ENCODE data around the gene KRTCAP2. TPM values are rescaled to one million over a fixed set of nuclear protein-coding genes. Genes with fewer than 3 reads are reported as not detected.

The KRTCAP2 gene
- polyA plus RNA-seq, 3 donors = 157 to 256 (median 247) TPM

GRCh38 chr1:155123801-155124200 lies 49.3 kb downstream of the KRTCAP2 start:
- Histone ChIP-seq H3K27ac (ENCODE audit: low read depth in 1 of 2, low read length in 2 of 2) (no peak overlapping the region), H2AFZ (ENCODE audit: insufficient read depth, low read depth, low read length, poor library complexity, severe bottlenecking) (no peak overlapping the region), H3K36me3 (replicated peaks in 1 of 2; ENCODE audit: control insufficient read depth in 1 of 2, insufficient read depth in 2 of 2, low read length in 2 of 2) (no peaks in the 10 kb centered on the region), H3K4me1 (ENCODE audit: control insufficient read depth in 1 of 2, insufficient read depth in 2 of 2, low read length in 2 of 2) (peaks cover 21 to 24% of the 10 kb centered on the region in 2 donors), H3K4me3 (replicated peaks in 1 of 3; ENCODE audit: low read depth in 2 of 3, low read length in 3 of 3) (no peak overlapping the region), H3K9me3 (replicated peaks in 1 of 2; ENCODE audit: control insufficient read depth in 1 of 2, insufficient read depth in 1 of 2, low read length in 2 of 2) (peaks cover 0 to 10% of the 10 kb centered on the region in 2 donors), H3K4me2 (replicated peaks; ENCODE audit: extremely low read depth, low read length, poor library complexity, severe bottlenecking) (no peak overlapping the region), H3K9ac (ENCODE audit: insufficient read depth, low read length, poor library complexity, severe bottlenecking) (no peak overlapping the region), H3K27me3 (ENCODE audit: control insufficient read depth in 2 of 2, insufficient read depth in 2 of 2, low read length in 2 of 2) (peaks cover 29 to 48% of the 10 kb centered on the region in 2 donors), H3K79me2 (ENCODE audit: insufficient read depth, low read length) (no peaks in the 10 kb centered on the region), H4K20me1 (ENCODE audit: insufficient read depth, low read length) (no peaks in the 10 kb centered on the region)
- no CpG with 5 or more reads among the region's 4 CpGs for WGBS (ENCODE audit: insufficient coverage)
- H3K4me1 Mint-ChIP-seq = peaks cover 22% of the 10 kb centered on the region
- intact Hi-C loops (cut with micrococcal nuclease) = no loop called here
- H3K4me3 Mint-ChIP-seq = no peak overlapping the region
- TF ChIP-seq, protein P1, sequence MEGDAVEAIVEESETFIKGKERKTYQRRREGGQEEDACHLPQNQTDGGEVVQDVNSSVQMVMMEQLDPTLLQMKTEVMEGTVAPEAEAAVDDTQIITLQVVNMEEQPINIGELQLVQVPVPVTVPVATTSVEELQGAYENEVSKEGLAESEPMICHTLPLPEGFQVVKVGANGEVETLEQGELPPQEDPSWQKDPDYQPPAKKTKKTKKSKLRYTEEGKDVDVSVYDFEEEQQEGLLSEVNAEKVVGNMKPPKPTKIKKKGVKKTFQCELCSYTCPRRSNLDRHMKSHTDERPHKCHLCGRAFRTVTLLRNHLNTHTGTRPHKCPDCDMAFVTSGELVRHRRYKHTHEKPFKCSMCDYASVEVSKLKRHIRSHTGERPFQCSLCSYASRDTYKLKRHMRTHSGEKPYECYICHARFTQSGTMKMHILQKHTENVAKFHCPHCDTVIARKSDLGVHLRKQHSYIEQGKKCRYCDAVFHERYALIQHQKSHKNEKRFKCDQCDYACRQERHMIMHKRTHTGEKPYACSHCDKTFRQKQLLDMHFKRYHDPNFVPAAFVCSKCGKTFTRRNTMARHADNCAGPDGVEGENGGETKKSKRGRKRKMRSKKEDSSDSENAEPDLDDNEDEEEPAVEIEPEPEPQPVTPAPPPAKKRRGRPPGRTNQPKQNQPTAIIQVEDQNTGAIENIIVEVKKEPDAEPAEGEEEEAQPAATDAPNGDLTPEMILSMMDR (IDR thresholded peaks at IDR 0.05) = no peak
- no peak for DNase-seq
- no peak overlapping the region for H3K27ac Mint-ChIP-seq
- peaks cover 5 to 17% of the 10 kb centered on the region in 2 donors for H3K36me3 Mint-ChIP-seq
- peaks cover 0 to 17% (median 9%) of the 10 kb centered on the region in 7 donors for H3K9me3 Mint-ChIP-seq
- peaks cover 44 to 75% (median 57%) of the 10 kb centered on the region in 3 donors for H3K27me3 Mint-ChIP-seq (ENCODE audit: low read depth in 3 of 3)

- Mint-ChIP-seq H3K4me3 (no peak overlapping the region), H3K36me3 (peaks cover 3 to 6% of the 10 kb centered on the region in 2 donors), H3K27me3 (ENCODE audit: low read depth in 3 of 3) (peaks cover 30 to 65% (median 42%) of the 10 kb centered on the region in 3 donors), H3K9me3 (peaks cover 0 to 13% (median 6%) of the 10 kb centered on the region in 7 donors), H3K27ac (no peak overlapping the region), H3K4me1 (peaks cover 9% of the 10 kb centered on the region)
- Histone ChIP-seq H3K79me2 (ENCODE audit: insufficient read depth, low read length) (no peaks in the 10 kb centered on the region), H3K4me3 (replicated peaks in 1 of 3; ENCODE audit: low read depth in 2 of 3, low read length in 3 of 3) (no peak overlapping the region), H2AFZ (ENCODE audit: insufficient read depth, low read depth, low read length, poor library complexity, severe bottlenecking) (no peak overlapping the region), H3K27me3 (ENCODE audit: control insufficient read depth in 2 of 2, insufficient read depth in 2 of 2, low read length in 2 of 2) (peaks cover 18 to 34% of the 10 kb centered on the region in 2 donors), H3K4me1 (ENCODE audit: control insufficient read depth in 1 of 2, insufficient read depth in 2 of 2, low read length in 2 of 2) (peaks cover 8 to 10% of the 10 kb centered on the region in 2 donors), H3K27ac (ENCODE audit: low read depth in 1 of 2, low read length in 2 of 2) (no peak overlapping the region), H3K36me3 (replicated peaks in 1 of 2; ENCODE audit: control insufficient read depth in 1 of 2, insufficient read depth in 2 of 2, low read length in 2 of 2) (no peaks in the 10 kb centered on the region), H3K9ac (ENCODE audit: insufficient read depth, low read length, poor library complexity, severe bottlenecking) (no peak overlapping the region), H3K4me2 (replicated peaks; ENCODE audit: extremely low read depth, low read length, poor library complexity, severe bottlenecking) (no peak overlapping the region), H3K9me3 (replicated peaks in 1 of 2; ENCODE audit: control insufficient read depth in 1 of 2, insufficient read depth in 1 of 2, low read length in 2 of 2) (peaks cover 0 to 4% of the 10 kb centered on the region in 2 donors), H4K20me1 (ENCODE audit: insufficient read depth, low read length) (no peaks in the 10 kb centered on the region)
- intact Hi-C loops (cut with micrococcal nuclease) = no loop called here
- DNase-seq = no peak
- TF ChIP-seq, protein P1 (IDR thresholded peaks at IDR 0.05) = no peak
- 80% methylated on average over 1 of the region's 2 CpGs for WGBS (ENCODE audit: insufficient coverage)
These were observed 50.8 kb downstream of the KRTCAP2 start for GRCh38 chr1:155122308-155122707.

All from CD14-positive monocyte (primary cell).